Measurements from ENCODE around the gene PALD1. TPM values are rescaled to one million over a fixed set of nuclear protein-coding genes. Genes with fewer than 3 reads are reported as not detected.

Gene PALD1
- total and polyA plus RNA-seq, 2 experiments from 2014 or later = 11.9 to 58.2 TPM

DNA sequence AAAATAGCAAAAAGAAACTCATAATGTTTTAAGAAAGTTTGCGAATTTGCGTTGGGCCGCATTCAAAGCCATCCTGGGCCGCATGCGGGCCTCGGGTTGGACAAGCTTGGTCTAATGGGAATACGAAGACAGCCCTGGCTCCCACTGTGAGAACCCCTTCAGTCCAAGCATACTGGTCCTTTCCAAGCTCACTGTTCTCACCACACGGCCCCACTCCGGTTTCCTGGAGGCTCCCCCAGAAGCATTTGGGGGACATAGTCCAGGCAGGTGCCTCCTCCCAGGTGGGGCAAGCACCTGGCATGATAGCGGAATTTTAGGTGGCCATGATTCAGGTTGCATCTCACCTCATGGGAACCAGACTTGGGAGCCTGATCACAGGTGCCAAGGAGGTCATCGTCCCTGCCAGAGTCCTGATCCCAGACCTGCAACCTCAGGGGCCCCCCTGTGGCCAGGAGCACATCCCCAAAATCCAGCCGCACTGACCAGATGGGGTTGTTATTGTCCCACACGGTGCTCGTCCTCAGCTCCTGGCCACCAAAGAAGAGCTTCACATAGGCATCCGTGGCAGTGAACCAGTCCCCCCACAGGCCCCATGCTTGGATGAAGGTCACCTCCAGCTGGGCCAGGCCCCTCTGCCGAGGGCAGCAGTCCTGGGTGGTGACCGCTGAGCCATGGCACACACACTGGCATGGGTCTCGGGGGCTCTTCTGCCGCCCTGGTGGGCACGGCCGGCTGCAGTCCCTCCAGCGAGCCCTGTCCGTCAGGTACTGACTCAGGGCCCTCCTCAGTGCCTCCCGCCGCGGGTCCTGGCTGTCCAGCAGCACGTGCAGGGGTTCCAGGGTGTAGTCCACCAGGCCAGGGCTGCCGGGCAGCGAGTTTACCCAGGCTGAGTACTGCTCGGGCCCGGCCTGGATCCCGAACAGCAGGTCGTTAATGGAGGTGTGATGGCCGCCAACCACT lies 119.6 kb downstream of the PALD1 start:
- H3K9me3 Mint-ChIP-seq = no peaks in the 10 kb centered on the region
- H3K36me3 ChIP-seq (ENCODE audit: insufficient read depth) = no peaks in the 10 kb centered on the region
- no peak overlapping the region for H3K4me3 ChIP-seq
- H3K9me2 ChIP-seq (ENCODE audit: insufficient read depth) = no peaks in the 10 kb centered on the region; the same call in 1 of the 2 replicates
- DNase-seq (ENCODE audit: low spot score) (no peak), ATAC-seq (no peak)
- H3K4me2 ChIP-seq = no peak overlapping the region
- H3K27ac Mint-ChIP-seq = no peak overlapping the region
- H3K27ac ChIP-seq (ENCODE audit: low read depth) = no peak overlapping the region
- no peaks in the 10 kb centered on the region for H3K36me3 Mint-ChIP-seq (ENCODE audit: low read depth)
- no peaks in the 10 kb centered on the region for H4K20me1 ChIP-seq (replicated peaks; ENCODE audit: insufficient read depth)
- H3K4me3 Mint-ChIP-seq = no peak overlapping the region
- TF ChIP-seq, protein P1, sequence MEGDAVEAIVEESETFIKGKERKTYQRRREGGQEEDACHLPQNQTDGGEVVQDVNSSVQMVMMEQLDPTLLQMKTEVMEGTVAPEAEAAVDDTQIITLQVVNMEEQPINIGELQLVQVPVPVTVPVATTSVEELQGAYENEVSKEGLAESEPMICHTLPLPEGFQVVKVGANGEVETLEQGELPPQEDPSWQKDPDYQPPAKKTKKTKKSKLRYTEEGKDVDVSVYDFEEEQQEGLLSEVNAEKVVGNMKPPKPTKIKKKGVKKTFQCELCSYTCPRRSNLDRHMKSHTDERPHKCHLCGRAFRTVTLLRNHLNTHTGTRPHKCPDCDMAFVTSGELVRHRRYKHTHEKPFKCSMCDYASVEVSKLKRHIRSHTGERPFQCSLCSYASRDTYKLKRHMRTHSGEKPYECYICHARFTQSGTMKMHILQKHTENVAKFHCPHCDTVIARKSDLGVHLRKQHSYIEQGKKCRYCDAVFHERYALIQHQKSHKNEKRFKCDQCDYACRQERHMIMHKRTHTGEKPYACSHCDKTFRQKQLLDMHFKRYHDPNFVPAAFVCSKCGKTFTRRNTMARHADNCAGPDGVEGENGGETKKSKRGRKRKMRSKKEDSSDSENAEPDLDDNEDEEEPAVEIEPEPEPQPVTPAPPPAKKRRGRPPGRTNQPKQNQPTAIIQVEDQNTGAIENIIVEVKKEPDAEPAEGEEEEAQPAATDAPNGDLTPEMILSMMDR (conservative IDR thresholded peaks at IDR 0.05; ENCODE audit: low read depth in 2 of 2) = no peak
- TF ChIP-seq, protein P2, sequence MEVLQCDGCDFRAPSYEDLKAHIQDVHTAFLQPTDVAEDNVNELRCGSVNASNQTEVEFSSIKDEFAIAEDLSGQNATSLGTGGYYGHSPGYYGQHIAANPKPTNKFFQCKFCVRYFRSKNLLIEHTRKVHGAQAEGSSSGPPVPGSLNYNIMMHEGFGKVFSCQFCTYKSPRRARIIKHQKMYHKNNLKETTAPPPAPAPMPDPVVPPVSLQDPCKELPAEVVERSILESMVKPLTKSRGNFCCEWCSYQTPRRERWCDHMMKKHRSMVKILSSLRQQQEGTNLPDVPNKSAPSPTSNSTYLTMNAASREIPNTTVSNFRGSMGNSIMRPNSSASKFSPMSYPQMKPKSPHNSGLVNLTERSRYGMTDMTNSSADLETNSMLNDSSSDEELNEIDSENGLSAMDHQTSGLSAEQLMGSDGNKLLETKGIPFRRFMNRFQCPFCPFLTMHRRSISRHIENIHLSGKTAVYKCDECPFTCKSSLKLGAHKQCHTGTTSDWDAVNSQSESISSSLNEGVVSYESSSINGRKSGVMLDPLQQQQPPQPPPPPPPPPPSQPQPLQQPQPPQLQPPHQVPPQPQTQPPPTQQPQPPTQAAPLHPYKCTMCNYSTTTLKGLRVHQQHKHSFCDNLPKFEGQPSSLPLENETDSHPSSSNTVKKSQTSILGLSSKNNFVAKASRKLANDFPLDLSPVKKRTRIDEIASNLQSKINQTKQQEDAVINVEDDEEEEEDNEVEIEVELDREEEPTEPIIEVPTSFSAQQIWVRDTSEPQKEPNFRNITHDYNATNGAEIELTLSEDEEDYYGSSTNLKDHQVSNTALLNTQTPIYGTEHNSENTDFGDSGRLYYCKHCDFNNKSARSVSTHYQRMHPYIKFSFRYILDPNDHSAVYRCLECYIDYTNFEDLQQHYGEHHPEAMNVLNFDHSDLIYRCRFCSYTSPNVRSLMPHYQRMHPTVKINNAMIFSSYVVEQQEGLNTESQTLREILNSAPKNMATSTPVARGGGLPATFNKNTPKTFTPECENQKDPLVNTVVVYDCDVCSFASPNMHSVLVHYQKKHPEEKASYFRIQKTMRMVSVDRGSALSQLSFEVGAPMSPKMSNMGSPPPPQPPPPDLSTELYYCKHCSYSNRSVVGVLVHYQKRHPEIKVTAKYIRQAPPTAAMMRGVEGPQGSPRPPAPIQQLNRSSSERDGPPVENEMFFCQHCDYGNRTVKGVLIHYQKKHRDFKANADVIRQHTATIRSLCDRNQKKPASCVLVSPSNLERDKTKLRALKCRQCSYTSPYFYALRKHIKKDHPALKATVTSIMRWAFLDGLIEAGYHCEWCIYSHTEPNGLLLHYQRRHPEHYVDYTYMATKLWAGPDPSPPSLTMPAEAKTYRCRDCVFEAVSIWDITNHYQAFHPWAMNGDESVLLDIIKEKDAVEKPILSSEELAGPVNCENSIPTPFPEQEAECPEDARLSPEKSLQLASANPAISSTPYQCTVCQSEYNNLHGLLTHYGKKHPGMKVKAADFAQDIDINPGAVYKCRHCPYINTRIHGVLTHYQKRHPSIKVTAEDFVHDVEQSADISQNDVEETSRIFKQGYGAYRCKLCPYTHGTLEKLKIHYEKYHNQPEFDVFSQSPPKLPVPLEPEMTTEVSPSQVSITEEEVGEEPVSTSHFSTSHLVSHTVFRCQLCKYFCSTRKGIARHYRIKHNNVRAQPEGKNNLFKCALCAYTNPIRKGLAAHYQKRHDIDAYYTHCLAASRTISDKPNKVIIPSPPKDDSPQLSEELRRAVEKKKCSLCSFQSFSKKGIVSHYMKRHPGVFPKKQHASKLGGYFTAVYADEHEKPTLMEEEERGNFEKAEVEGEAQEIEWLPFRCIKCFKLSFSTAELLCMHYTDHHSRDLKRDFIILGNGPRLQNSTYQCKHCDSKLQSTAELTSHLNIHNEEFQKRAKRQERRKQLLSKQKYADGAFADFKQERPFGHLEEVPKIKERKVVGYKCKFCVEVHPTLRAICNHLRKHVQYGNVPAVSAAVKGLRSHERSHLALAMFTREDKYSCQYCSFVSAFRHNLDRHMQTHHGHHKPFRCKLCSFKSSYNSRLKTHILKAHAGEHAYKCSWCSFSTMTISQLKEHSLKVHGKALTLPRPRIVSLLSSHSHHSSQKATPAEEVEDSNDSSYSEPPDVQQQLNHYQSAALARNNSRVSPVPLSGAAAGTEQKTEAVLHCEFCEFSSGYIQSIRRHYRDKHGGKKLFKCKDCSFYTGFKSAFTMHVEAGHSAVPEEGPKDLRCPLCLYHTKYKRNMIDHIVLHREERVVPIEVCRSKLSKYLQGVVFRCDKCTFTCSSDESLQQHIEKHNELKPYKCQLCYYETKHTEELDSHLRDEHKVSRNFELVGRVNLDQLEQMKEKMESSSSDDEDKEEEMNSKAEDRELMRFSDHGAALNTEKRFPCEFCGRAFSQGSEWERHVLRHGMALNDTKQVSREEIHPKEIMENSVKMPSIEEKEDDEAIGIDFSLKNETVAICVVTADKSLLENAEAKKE (CRISPR knock-in tag; IDR thresholded peaks at IDR 0.05) = no peak
- TF ChIP-seq ZNF114 (CRISPR knock-in tag; IDR thresholded peaks at IDR 0.05) (no peak), POLR2AphosphoS5 (IDR thresholded peaks at IDR 0.05; ENCODE audit: low read depth) (no peak), JUNB (IDR thresholded peaks at IDR 0.05; ENCODE audit: unreplicated experiment) (no peak), STAT1 (IDR thresholded peaks at IDR 0.05; ENCODE audit: unreplicated experiment) (no peak), REST (IDR thresholded peaks at IDR 0.05; ENCODE audit: unreplicated experiment) (no peak)
- H3K27me3 ChIP-seq (ENCODE audit: insufficient read depth) = no peaks in the 10 kb centered on the region
- no peaks in the 10 kb centered on the region for H3F3A ChIP-seq (replicated peaks; ENCODE audit: low read depth)
- peaks cover 6% of the 10 kb centered on the region; the same call in 1 of the 2 replicates for H3K4me1 ChIP-seq (ENCODE audit: insufficient read depth)
- H3K4me1 Mint-ChIP-seq = peaks cover 21% of the 10 kb centered on the region
- peaks cover 7% of the 10 kb centered on the region for H3K27me3 Mint-ChIP-seq (ENCODE audit: insufficient read depth, low read depth, poor library complexity)
- no peak overlapping the region for H2AFZ ChIP-seq
- H3K79me2 ChIP-seq (replicated peaks; ENCODE audit: insufficient read depth) = no peaks in the 10 kb centered on the region
